PC-9 (cell line): ENCODE measurements around the gene ANXA6.

Experiments used
- CTCF ChIP-seq: fragments of 200-600 bp; sonication (generic); conservative IDR thresholded peaks from 2 replicates; pipeline ENCODE4 v1.6.1; 2017; ENCODE audit warnings: mixed run types, antibody characterized with exemption, mild to moderate bottlenecking, moderate library complexity
- EZH2 ChIP-seq: fragments of 200-600 bp; sonication (generic); IDR thresholded peaks from 2 replicates; pipeline ENCODE4 v1.8.0; 2017; ENCODE audit warnings: antibody characterized with exemption, low read depth

DNA sequence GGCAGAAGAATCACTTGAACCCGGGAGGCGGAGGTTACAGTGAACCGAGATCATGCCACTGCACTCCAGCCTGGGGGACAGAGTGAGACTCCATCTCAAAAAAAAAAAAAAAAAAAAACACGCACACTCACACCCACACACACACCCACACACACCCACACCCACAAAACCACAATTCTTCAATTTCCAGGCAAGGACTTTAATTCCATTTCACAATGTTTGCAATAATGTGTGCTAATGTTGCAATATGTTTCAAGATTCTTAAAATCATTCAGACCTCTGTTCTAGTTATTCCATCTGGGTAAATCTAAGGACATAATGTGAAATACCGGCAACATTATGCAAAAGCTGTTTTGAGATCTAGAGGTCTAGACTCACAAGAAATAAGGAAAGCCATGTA lies 38.0 kb upstream of the ANXA6 start:
- no peak for TF ChIP-seq CTCF
- no peak for TF ChIP-seq EZH2
